ENCODE results near the gene HMGCL.

GRCh38 chr1:23752909-23753308 is 72.3 kb downstream of the HMGCL start:
- TF ChIP-seq CTCF (IDR thresholded peaks at IDR 0.05) (no peak), REST (IDR thresholded peaks at IDR 0.05; ENCODE audit: insufficient read depth in 1 of 2, low read depth in 2 of 2, low read length in 1 of 2) (no peak), SIN3A (IDR thresholded peaks at IDR 0.05; ENCODE audit: borderline replicate concordance, insufficient read depth, low read depth, low read length) (no peak), POLR2AphosphoS5 (IDR thresholded peaks at IDR 0.05; ENCODE audit: low read depth, low read length) (no peak), TCF7L2 (IDR thresholded peaks at IDR 0.05; ENCODE audit: low read depth, low read length) (no peak)
